ENCODE results near the gene ATXN10.

ATXN10 gene

DNA sequence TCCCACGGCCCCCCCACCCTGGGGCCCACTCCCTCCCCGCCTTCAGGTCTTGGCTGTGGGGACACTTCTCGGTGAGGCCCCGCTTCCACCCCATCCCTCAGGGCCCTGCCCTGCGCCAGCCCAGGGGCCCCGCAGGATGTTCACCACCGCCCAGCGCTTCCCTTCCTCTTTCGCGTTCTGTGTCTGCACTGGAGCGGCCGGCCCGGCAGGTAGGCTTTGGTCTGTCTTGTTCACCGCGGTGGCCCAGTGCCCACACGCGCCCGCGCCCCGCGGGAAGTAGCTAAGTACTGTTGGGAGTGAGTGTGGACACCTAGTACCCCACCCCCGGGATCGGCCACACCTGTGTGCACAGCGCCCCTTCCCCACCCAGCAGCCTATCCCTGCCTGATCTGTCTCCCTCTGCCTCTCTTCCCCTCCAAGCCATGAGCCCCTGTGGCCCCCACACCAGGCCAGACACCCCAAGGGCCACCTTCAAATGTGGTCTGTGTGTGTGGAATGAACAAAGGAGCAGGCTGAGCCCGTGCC lies 219.9 kb downstream of the ATXN10 start:
- DNase-seq (ENCODE audit: low read depth) = no peak

GRCh38 chr22:45891996-45892621 lies 220.5 kb downstream of the ATXN10 start:
- no peak for DNase-seq (ENCODE audit: low read depth)

DNA sequence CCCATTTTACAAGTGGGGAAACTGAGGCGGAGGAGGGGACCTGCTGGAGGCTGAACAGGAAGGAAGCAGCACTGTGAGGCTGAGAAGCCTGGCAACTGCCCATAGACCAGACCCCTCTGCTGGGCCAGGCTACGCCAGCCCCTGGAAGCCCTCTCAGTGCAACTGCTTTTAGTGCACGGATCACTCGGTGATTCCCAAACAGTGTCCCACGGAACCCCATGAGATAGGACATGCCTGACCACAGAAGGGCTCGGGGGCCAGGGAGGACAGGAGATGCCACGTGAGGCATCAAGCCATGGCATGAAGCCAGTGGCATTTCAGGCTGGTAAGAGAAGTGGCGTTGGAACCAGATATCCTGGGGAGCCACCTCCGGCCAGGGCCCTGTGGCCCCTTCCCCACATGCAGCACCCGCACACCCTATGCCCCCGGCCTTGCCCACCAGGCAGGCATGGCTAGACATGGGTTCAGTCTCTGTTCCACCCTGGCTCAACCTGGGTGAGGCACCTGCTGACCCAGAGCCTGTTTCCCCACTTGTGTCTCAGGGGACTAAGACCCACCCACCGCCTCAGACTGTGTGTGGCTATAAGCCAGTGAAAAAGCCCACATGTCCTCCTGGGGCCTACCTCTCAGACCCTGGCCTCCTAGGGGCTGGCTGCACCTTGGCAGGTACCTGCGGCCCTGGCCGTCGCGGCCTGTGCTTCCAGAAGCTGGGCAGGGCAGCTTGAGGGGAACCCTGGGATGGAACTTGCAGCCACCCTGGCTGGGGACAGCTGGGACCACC lies 221.2 kb downstream of the ATXN10 start:
- no peak for DNase-seq (ENCODE audit: low read depth)

GRCh38 chr22:45893516-45893915 lies 221.9 kb downstream of the ATXN10 start:
- no peak for DNase-seq (ENCODE audit: low read depth)

Measured in stimulated activated CD8-positive, alpha-beta memory T cell treated with anti-CD3 and anti-CD28 coated beads, Interleukin-15, amount 100 ng/mL, for 24 hours (primary cell).